Measurements from ENCODE around the gene CNTNAP1. TPM values are rescaled to one million over a fixed set of nuclear protein-coding genes. Genes with fewer than 3 reads are reported as not detected.
"Not testable (repeated sequence)": the region's sequence is repeated elsewhere in the genome, so short reads cannot be mapped to it uniquely, and the experiment has no call there.

The CNTNAP1 gene
- total RNA-seq, 2 experiments from 2014 or later: 1.8 to 1.9 TPM

- no peak overlapping the region for H3K27ac Mint-ChIP-seq
- intact Hi-C loops (cut with micrococcal nuclease): loop anchor here (5.0 to 10.0 kb wide), 2 partner anchors 56 to 118 kb away; partner anchors contain the start of genes BECN1 and RAMP2
- no peaks in the 10 kb centered on the region for H3K27me3 Mint-ChIP-seq
- H3K36me3 Mint-ChIP-seq: peaks cover 82% of the 10 kb centered on the region
- H3K4me1 Mint-ChIP-seq (ENCODE audit: low read depth): peaks cover 46% of the 10 kb centered on the region
- H3K4me3 Mint-ChIP-seq: no peak overlapping the region
- POLR2A ChIA-PET: interaction anchor here (0.8 kb wide), 1 partner anchor 129 kb away, joined by 4 read pairs; no protein-coding TSS in a partner anchor
- CTCF ChIA-PET: interaction anchor here (0.7 to 1.0 kb wide), 2 partner anchors 128 kb away, joined by 3 to 6 read pairs; no protein-coding TSS in a partner anchor
- H3K9me3 Mint-ChIP-seq: no peaks in the 10 kb centered on the region
- DNase-seq: peak; percentile 81
Observed at GRCh38 chr17:42706732-42707131, 24.4 kb downstream of the CNTNAP1 start.

GRCh38 chr17:42708588-42708987 lies 26.3 kb downstream of the CNTNAP1 start:
- CTCF ChIA-PET: interaction anchor here (1.5 to 2.3 kb wide), 3 partner anchors 11 to 130 kb away, joined by 6 to 8 read pairs (median 7); no protein-coding TSS in a partner anchor
- Mint-ChIP-seq H3K9me3 (no peaks in the 10 kb centered on the region), H3K27ac (no peak overlapping the region), H3K27me3 (no peaks in the 10 kb centered on the region), H3K4me3 (no peak overlapping the region), H3K36me3 (peaks cover 82% of the 10 kb centered on the region), H3K4me1 (ENCODE audit: low read depth) (peaks cover 46% of the 10 kb centered on the region)
- no peak for DNase-seq
- POLR2A ChIA-PET: interaction anchor here (0.8 kb wide), 1 partner anchor 659 kb away, joined by 3 read pairs; no protein-coding TSS in a partner anchor
- intact Hi-C loops (cut with micrococcal nuclease): loop anchor here (5.0 to 10.0 kb wide), 2 partner anchors 54 to 116 kb away; partner anchors contain the start of genes BECN1 and RAMP2

- DNase-seq: no peak
- Mint-ChIP-seq H3K9me3 (no peaks in the 10 kb centered on the region), H3K4me1 (ENCODE audit: low read depth) (peaks cover 41% of the 10 kb centered on the region), H3K4me3 (no peak overlapping the region), H3K27me3 (no peaks in the 10 kb centered on the region), H3K27ac (no peak overlapping the region), H3K36me3 (peaks cover 80% of the 10 kb centered on the region)
- ChIA-PET POLR2A (interaction anchor here (0.8 kb wide), 1 partner anchor 658 kb away, joined by 3 read pairs; no protein-coding TSS in a partner anchor), CTCF (interaction anchor here (1.0 to 2.3 kb wide), 4 partner anchors 10 to 131 kb away, joined by 3 to 8 read pairs (median 6); no protein-coding TSS in a partner anchor)
- intact Hi-C loops (cut with micrococcal nuclease): loop anchor here (5.0 to 10.0 kb wide), 2 partner anchors 53 to 115 kb away; partner anchors contain the start of genes BECN1 and RAMP2
Observed at GRCh38 chr17:42709561-42709960, 27.2 kb downstream of the CNTNAP1 start.

- peaks cover 2% of the 10 kb centered on the region for H3K4me1 Mint-ChIP-seq (ENCODE audit: low read depth)
- H3K36me3 Mint-ChIP-seq: peaks cover 54% of the 10 kb centered on the region
Observed at GRCh38 chr17:42720996-42721583, 38.8 kb downstream of the CNTNAP1 start.

GRCh38 chr17:42723636-42724035 lies 41.3 kb downstream of the CNTNAP1 start:
- H3K27me3 Mint-ChIP-seq: no peaks in the 10 kb centered on the region
- ChIA-PET CTCF (interaction anchor here (1.2 kb wide), 1 partner anchor 40 kb away, joined by 5 read pairs; no protein-coding TSS in a partner anchor), POLR2A (no interaction called here)

More at GRCh38 chr17:42720996-42721583, 38.8 kb downstream of the CNTNAP1 start:
- CTCF ChIA-PET: interaction anchor here (1.5 to 2.4 kb wide), 3 partner anchors 12 to 143 kb away, joined by 6 to 15 read pairs (median 13); partner anchors contain the start of gene PSMC3IP
- peak; percentile 14 for DNase-seq
- Mint-ChIP-seq H3K27me3 (no peaks in the 10 kb centered on the region), H3K4me3 (no peak overlapping the region), H3K9me3 (no peaks in the 10 kb centered on the region), H3K27ac (no peak overlapping the region)
- POLR2A ChIA-PET: no interaction called here
- intact Hi-C loops (cut with micrococcal nuclease): loop anchor here (1.0 kb wide), 1 partner anchor 42 kb away; no protein-coding TSS in a partner anchor

GRCh38 chr17:42725143-42725542 lies 42.8 kb downstream of the CNTNAP1 start:
- H3K4me3 Mint-ChIP-seq: no peak overlapping the region
- no peak overlapping the region for H3K27ac Mint-ChIP-seq
- H3K9me3 Mint-ChIP-seq: no peaks in the 10 kb centered on the region
- H3K27me3 Mint-ChIP-seq: no peaks in the 10 kb centered on the region
- ChIA-PET POLR2A (interaction anchor here (0.6 kb wide), 1 partner anchor 929 kb away, joined by 3 read pairs; no protein-coding TSS in a partner anchor), CTCF (interaction anchor here (1.1 to 3.8 kb wide), 2 partner anchors 39 to 147 kb away, joined by 4 to 12 read pairs; partner anchors contain the start of gene PSMC3IP)
- DNase-seq: no peak
- H3K36me3 Mint-ChIP-seq: peaks cover 36% of the 10 kb centered on the region
- intact Hi-C loops (cut with micrococcal nuclease): no loop called here
- peaks cover 2% of the 10 kb centered on the region for H3K4me1 Mint-ChIP-seq (ENCODE audit: low read depth)

More at GRCh38 chr17:42723636-42724035, 41.3 kb downstream of the CNTNAP1 start:
- Mint-ChIP-seq H3K4me1 (ENCODE audit: low read depth) (peaks cover 2% of the 10 kb centered on the region), H3K4me3 (no peak overlapping the region), H3K9me3 (no peaks in the 10 kb centered on the region), H3K36me3 (peaks cover 41% of the 10 kb centered on the region), H3K27ac (no peak overlapping the region)
- intact Hi-C loops (cut with micrococcal nuclease): no loop called here
- no peak for DNase-seq

- Mint-ChIP-seq H3K27me3 (no peaks in the 10 kb centered on the region), H3K36me3 (peaks cover 2% of the 10 kb centered on the region), H3K4me1 (ENCODE audit: low read depth) (peaks cover 20% of the 10 kb centered on the region), H3K4me3 (no peak overlapping the region), H3K9me3 (no peaks in the 10 kb centered on the region), H3K27ac (no peak overlapping the region)
- DNase-seq: no peak
- intact Hi-C loops (cut with micrococcal nuclease): no loop called here
- CTCF ChIA-PET: interaction anchor here (1.2 kb wide), 1 partner anchor 23 kb away, joined by 5 read pairs; no protein-coding TSS in a partner anchor
- POLR2A ChIA-PET: no interaction called here
Observed at GRCh38 chr17:42740699-42741098, 58.4 kb downstream of the CNTNAP1 start.

GRCh38 chr17:42742916-42743315 lies 60.6 kb downstream of the CNTNAP1 start:
- CTCF ChIA-PET: interaction anchor here (0.7 kb wide), 1 partner anchor 164 kb away, joined by 3 read pairs; no protein-coding TSS in a partner anchor
- H3K4me1 Mint-ChIP-seq (ENCODE audit: low read depth): peaks cover 20% of the 10 kb centered on the region
- intact Hi-C loops (cut with micrococcal nuclease); POLR2A ChIA-PET; H3K9me3 Mint-ChIP-seq; DNase-seq; H3K4me3 Mint-ChIP-seq; H3K27ac Mint-ChIP-seq; H3K27me3 Mint-ChIP-seq; H3K36me3 Mint-ChIP-seq: not testable (repeated sequence)

- Mint-ChIP-seq H3K36me3 (peaks cover 2% of the 10 kb centered on the region), H3K4me3 (peak overlapping the region; percentile 95), H3K27ac (peak overlapping the region; percentile 94), H3K4me1 (ENCODE audit: low read depth) (peaks cover 20% of the 10 kb centered on the region), H3K9me3 (no peaks in the 10 kb centered on the region), H3K27me3 (peaks cover 3% of the 10 kb centered on the region)
- CTCF ChIA-PET: interaction anchor here (0.7 to 1.4 kb wide), 3 partner anchors 17 to 166 kb away, joined by 3 to 4 read pairs (median 3); partner anchors contain the start of gene PSMC3IP
- intact Hi-C loops (cut with micrococcal nuclease): loop anchor here (1.0 to 2.0 kb wide), 3 partner anchors 39 to 134 kb away; partner anchors contain the start of genes RETREG3 and TUBG1
- DNase-seq: no peak
- POLR2A ChIA-PET: interaction anchor here (1.3 kb wide), 1 partner anchor 135 kb away, joined by 4 read pairs; the partner anchor contains the start of genes RETREG3 and TUBG1
Observed at GRCh38 chr17:42743595-42744282, 61.4 kb downstream of the CNTNAP1 start.

GRCh38 chr17:42744283-42744805 lies 62.0 kb downstream of the CNTNAP1 start:
- H3K9me3 Mint-ChIP-seq: no peaks in the 10 kb centered on the region
- peaks cover 20% of the 10 kb centered on the region for H3K4me1 Mint-ChIP-seq (ENCODE audit: low read depth)
- DNase-seq: peak; percentile 82
- intact Hi-C loops (cut with micrococcal nuclease): loop anchor here (1.0 to 2.0 kb wide), 3 partner anchors 40 to 135 kb away; partner anchors contain the start of genes RETREG3 and TUBG1
- peak overlapping the region; percentile 94 for H3K27ac Mint-ChIP-seq
- peaks cover 7% of the 10 kb centered on the region for H3K27me3 Mint-ChIP-seq
- POLR2A ChIA-PET: interaction anchor here (1.3 kb wide), 1 partner anchor 135 kb away, joined by 4 read pairs; the partner anchor contains the start of genes RETREG3 and TUBG1
- H3K4me3 Mint-ChIP-seq: peak overlapping the region; percentile 95
- CTCF ChIA-PET: interaction anchor here (1.0 to 1.4 kb wide), 2 partner anchors 19 to 166 kb away, joined by 3 to 4 read pairs; partner anchors contain the start of gene PSMC3IP
- H3K36me3 Mint-ChIP-seq: peaks cover 2% of the 10 kb centered on the region
